Endodermal cell (in vitro differentiated cells): ENCODE measurements around the gene SINHCAF. TPM values are rescaled to one million over a fixed set of nuclear protein-coding genes. Genes with fewer than 3 reads are reported as not detected.

Experiments used
- DNase-seq: peaks from one replicate; pipeline ENCODE4 v3.0.0-alpha.2; 2017
- H3K27ac ChIP-seq: 2 replicates; pipeline ENCODE4 v1.5.1; 2013; ENCODE audit warnings: mild to moderate bottlenecking, low read depth, low read length, moderate library complexity
- H3K27me3 ChIP-seq: 2 replicates; pipeline ENCODE4 v1.6.1; 2013; ENCODE audit warnings: mild to moderate bottlenecking, low read length, moderate library complexity; ENCODE audit not compliant: insufficient read depth, control insufficient read depth, poor library complexity, severe bottlenecking
- H3K36me3 ChIP-seq: 2 replicates; pipeline ENCODE4 v1.7.0; 2013; ENCODE audit warnings: mild to moderate bottlenecking, low read length, moderate library complexity; ENCODE audit not compliant: control insufficient read depth, insufficient read depth
- H3K4me1 ChIP-seq: one replicate; pipeline ENCODE4 v1.7.0; 2013; ENCODE audit warnings: low read length; ENCODE audit not compliant: control insufficient read depth, insufficient read depth
- H3K4me3 ChIP-seq: 2 replicates; pipeline ENCODE4 v1.5.1; 2013; ENCODE audit warnings: mild to moderate bottlenecking, low read length, moderate library complexity
- H3K9ac ChIP-seq: 2 replicates; pipeline ENCODE4 v1.6.1; 2013; ENCODE audit warnings: mild to moderate bottlenecking, low read length, moderate library complexity; ENCODE audit not compliant: poor library complexity, severe bottlenecking; ENCODE audit errors: extremely low read depth
- H3K9me3 ChIP-seq: 2 replicates; pipeline ENCODE4 v1.6.1; 2013; ENCODE audit warnings: mild to moderate bottlenecking, low read length, moderate library complexity; ENCODE audit not compliant: control insufficient read depth
- H3K27ac Mint-ChIP-seq: 2 replicates; pipeline ENCODE4 v1.8.0; 2020; ENCODE audit warnings: mixed read lengths
- H3K27me3 Mint-ChIP-seq: 2 replicates; pipeline ENCODE4 v1.8.0; 2021; ENCODE audit warnings: mild to moderate bottlenecking, mixed read lengths; ENCODE audit not compliant: insufficient read depth
- H3K36me3 Mint-ChIP-seq: 2 replicates; pipeline ENCODE4 v1.8.0; 2020; ENCODE audit warnings: low read depth, mixed read lengths
- H3K4me1 Mint-ChIP-seq: 2 replicates; pipeline ENCODE4 v1.8.0; 2020; ENCODE audit warnings: mixed read lengths
- H3K4me3 Mint-ChIP-seq: 2 replicates; pipeline ENCODE4 v1.8.0; 2020; ENCODE audit warnings: mild to moderate bottlenecking, moderate library complexity, mixed read lengths
- H3K9me3 Mint-ChIP-seq: 2 replicates; pipeline ENCODE4 v1.8.0; 2020; ENCODE audit warnings: mild to moderate bottlenecking, mixed read lengths
- CTCF ChIP-seq: fragments of 200-600 bp; sonication (generic); conservative IDR thresholded peaks from 2 replicates; pipeline ENCODE4 v1.5.0; 2021; ENCODE audit warnings: antibody characterized with exemption, mild to moderate bottlenecking
- WGBS, 2 experiments: methylation state at CpG; one replicate each; pipeline versions ENCODE4 v1.1.5 to v1.1.7; 2013; ENCODE audit warnings: missing lambda C conversion rate in 2 of 2, mixed read lengths in 1 of 2; ENCODE audit not compliant: insufficient coverage in 1 of 2, insufficient read length in 1 of 2; 5-methylcytosine and 5-hydroxymethylcytosine counted together
- total RNA-seq, 2 donors: library from RNA; stranded (reverse); fragmentation: NEBNext Ultra II Directional in 1 of 2; extraction: Animal tissue kit (Norgen Biotek cat#: 25700) in 1 of 2; gene quantifications; 2 replicates in 1 of 2; 3 replicates in 1 of 2; pipeline ENCODE4 v1.2.1, GENCODE V29; 2021

SINHCAF gene
- total RNA-seq, 2 donors from 2014 or later: 323 to 779 TPM

GRCh38 chr12:31321186-31321896 lies 4.6 kb downstream of the SINHCAF start:
- peak overlapping the region; percentile 100 for H3K9ac ChIP-seq
- 48 to 73% methylated on average over 2 to 4 of the region's 4 CpGs for WGBS, 2 experiments
- peaks cover 64% of the 10 kb centered on the region for H3K4me1 Mint-ChIP-seq

GRCh38 chr12:31318657-31319269 lies 7.2 kb downstream of the SINHCAF start:
- DNase-seq: no peak
- TF ChIP-seq CTCF: no peak
- Histone ChIP-seq H3K4me3 (peak overlapping the region; percentile 69), H3K27ac (no peak overlapping the region), H3K27me3 (no peaks in the 10 kb centered on the region), H3K36me3 (peaks cover 9% of the 10 kb centered on the region), H3K9ac (no peak overlapping the region), H3K4me1 (peaks cover 27% of the 10 kb centered on the region), H3K9me3 (no peaks in the 10 kb centered on the region)
- WGBS, 2 experiments: 75 to 88% methylated on average over 2 of the region's 2 CpGs
- peak overlapping the region; percentile 8 for H3K27ac Mint-ChIP-seq
- H3K36me3 Mint-ChIP-seq: peaks cover 17% of the 10 kb centered on the region
- no peaks in the 10 kb centered on the region for H3K9me3 Mint-ChIP-seq
- peaks cover 79% of the 10 kb centered on the region for H3K4me1 Mint-ChIP-seq
- no peaks in the 10 kb centered on the region for H3K27me3 Mint-ChIP-seq
- peak overlapping the region; percentile 9 for H3K4me3 Mint-ChIP-seq

More at GRCh38 chr12:31321186-31321896, 4.6 kb downstream of the SINHCAF start:
- no peak for DNase-seq
- peak overlapping the region; percentile 49 for H3K27ac Mint-ChIP-seq
- no peaks in the 10 kb centered on the region for H3K36me3 Mint-ChIP-seq
- Histone ChIP-seq H3K27me3 (no peaks in the 10 kb centered on the region), H3K4me3 (peak overlapping the region; percentile 100), H3K36me3 (no peaks in the 10 kb centered on the region), H3K9me3 (no peaks in the 10 kb centered on the region), H3K27ac (no peak overlapping the region), H3K4me1 (peaks cover 23% of the 10 kb centered on the region)
- H3K27me3 Mint-ChIP-seq: no peaks in the 10 kb centered on the region
- no peaks in the 10 kb centered on the region for H3K9me3 Mint-ChIP-seq
- H3K4me3 Mint-ChIP-seq: peak overlapping the region; percentile 100
- no peak for TF ChIP-seq CTCF

GRCh38 chr12:31317471-31318395 lies 8.2 kb downstream of the SINHCAF start:
- Mint-ChIP-seq H3K4me1 (peaks cover 75% of the 10 kb centered on the region), H3K36me3 (peaks cover 25% of the 10 kb centered on the region), H3K27me3 (no peaks in the 10 kb centered on the region), H3K9me3 (no peaks in the 10 kb centered on the region), H3K27ac (peak overlapping the region; percentile 36), H3K4me3 (peak overlapping the region; percentile 9)
- DNase-seq: no peak
- Histone ChIP-seq H3K36me3 (peaks cover 10% of the 10 kb centered on the region), H3K4me1 (peaks cover 27% of the 10 kb centered on the region), H3K4me3 (peak overlapping the region; percentile 69), H3K27me3 (no peaks in the 10 kb centered on the region), H3K9me3 (no peaks in the 10 kb centered on the region), H3K27ac (no peak overlapping the region), H3K9ac (peak overlapping the region; percentile 14)
- WGBS, 2 experiments: 31 to 56% methylated on average over 4 to 8 of the region's 8 CpGs
- no peak for TF ChIP-seq CTCF
